ENCODE results near the gene TECTB.
"Not testable (repeated sequence)": the region's sequence is repeated elsewhere in the genome, so short reads cannot be mapped to it uniquely, and the experiment has no call there.

Gene TECTB

GRCh38 chr10:112283100-112283499, at the start of gene TECTB:
TECTB (plus strand) TSS chr10:112283400; CDS start chr10:112283735, 335 bp downstream.
- no peak for DNase-seq

GRCh38 chr10:112235141-112235540, 48.1 kb upstream of the TECTB start:
- no peak for DNase-seq

GRCh38 chr10:112235920-112236319, 47.3 kb upstream of the TECTB start:
- no peak for DNase-seq

- no peak for DNase-seq
Measured at GRCh38 chr10:112236486-112236885, 46.7 kb upstream of the TECTB start.

- no peak for DNase-seq
Measured at GRCh38 chr10:112239347-112239746, 43.9 kb upstream of the TECTB start.

GRCh38 chr10:112240441-112240840, 42.8 kb upstream of the TECTB start:
- DNase-seq = no peak

- DNase-seq = no peak
Measured at GRCh38 chr10:112241651-112242341, 41.4 kb upstream of the TECTB start.

- no peak for DNase-seq
Measured at GRCh38 chr10:112242769-112243168, 40.4 kb upstream of the TECTB start.

GRCh38 chr10:112243713-112244112, 39.5 kb upstream of the TECTB start:
- DNase-seq = no peak

- DNase-seq = no peak
Measured at GRCh38 chr10:112244197-112244596, 39.0 kb upstream of the TECTB start.

- no peak for DNase-seq
Measured at GRCh38 chr10:112247791-112248190, 35.4 kb upstream of the TECTB start.

GRCh38 chr10:112248584-112249295, 34.5 kb upstream of the TECTB start:
- no peak for DNase-seq

GRCh38 chr10:112249722-112250121, 33.5 kb upstream of the TECTB start:
- DNase-seq = no peak

GRCh38 chr10:112250555-112250954, 32.6 kb upstream of the TECTB start:
- DNase-seq = no peak

- not testable (repeated sequence) for DNase-seq
Measured at GRCh38 chr10:112251238-112251637, 32.0 kb upstream of the TECTB start.

GRCh38 chr10:112258407-112258806, 24.8 kb upstream of the TECTB start:
- DNase-seq = no peak

GRCh38 chr10:112259688-112260087, 23.5 kb upstream of the TECTB start:
- no peak for DNase-seq

GRCh38 chr10:112260831-112261230, 22.4 kb upstream of the TECTB start:
- no peak for DNase-seq

- DNase-seq = no peak
Measured at GRCh38 chr10:112261281-112261822, 21.8 kb upstream of the TECTB start.

GRCh38 chr10:112262546-112262945, 20.7 kb upstream of the TECTB start:
- DNase-seq = no peak

GRCh38 chr10:112265745-112266144, 17.5 kb upstream of the TECTB start:
- DNase-seq = no peak

- DNase-seq = no peak
Measured at GRCh38 chr10:112269266-112269665, 13.9 kb upstream of the TECTB start.

GRCh38 chr10:112271982-112272381, 11.2 kb upstream of the TECTB start:
- DNase-seq = no peak

GRCh38 chr10:112274831-112275230, 8.4 kb upstream of the TECTB start:
- DNase-seq = no peak
